Stimulated activated CD4-positive, alpha-beta T cell treated with anti-CD3 and anti-CD28 coated beads, Interleukin-2, amount 100 ng/mL, for 4 hours (primary cell): ENCODE measurements around the gene NFIC.
"Not testable (repeated sequence)": the region's sequence is repeated elsewhere in the genome, so short reads cannot be mapped to it uniquely, and the experiment has no call there.

Source experiments
- DNase-seq: peaks from one replicate; pipeline ENCODE4 v3.0.0-alpha.2; 2020; ENCODE audit warnings: low read depth

The NFIC gene

GRCh38 chr19:3365836-3366752 lies at the start of gene NFIC:
Gene NFIC, plus strand, starts transcription at chr19:3366583. Its CDS starts 54 bp downstream, at chr19:3366637.
- DNase-seq = no peak

GRCh38 chr19:3316659-3317207 lies 49.6 kb upstream of the NFIC start:
- no peak for DNase-seq

GRCh38 chr19:3319643-3320353 lies 46.6 kb upstream of the NFIC start:
- no peak for DNase-seq

- no peak for DNase-seq
Observed at GRCh38 chr19:3320354-3320670, 46.1 kb upstream of the NFIC start.

- no peak for DNase-seq
Observed at GRCh38 chr19:3320853-3321252, 45.5 kb upstream of the NFIC start.

- DNase-seq = no peak
Observed at GRCh38 chr19:3321696-3322095, 44.7 kb upstream of the NFIC start.

- no peak for DNase-seq
Observed at GRCh38 chr19:3322199-3322978, 44.0 kb upstream of the NFIC start.

- no peak for DNase-seq
Observed at GRCh38 chr19:3323026-3323425, 43.4 kb upstream of the NFIC start.

GRCh38 chr19:3323658-3324057 lies 42.7 kb upstream of the NFIC start:
- no peak for DNase-seq

GRCh38 chr19:3324405-3324856 lies 42.0 kb upstream of the NFIC start:
- peak; percentile 62 for DNase-seq

GRCh38 chr19:3325451-3325850 lies 40.9 kb upstream of the NFIC start:
- DNase-seq = no peak

- DNase-seq = no peak
Observed at GRCh38 chr19:3328743-3329142, 37.6 kb upstream of the NFIC start.

GRCh38 chr19:3330047-3330446 lies 36.3 kb upstream of the NFIC start:
- DNase-seq = no peak

- DNase-seq = not testable (repeated sequence)
Observed at GRCh38 chr19:3332232-3332631, 34.2 kb upstream of the NFIC start.

- no peak for DNase-seq
Observed at GRCh38 chr19:3333020-3333583, 33.3 kb upstream of the NFIC start.

- no peak for DNase-seq
Observed at GRCh38 chr19:3333662-3334061, 32.7 kb upstream of the NFIC start.

- not testable (repeated sequence) for DNase-seq
Observed at GRCh38 chr19:3334749-3335430, 31.5 kb upstream of the NFIC start.

- no peak for DNase-seq
Observed at GRCh38 chr19:3335431-3336350, 30.7 kb upstream of the NFIC start.

GRCh38 chr19:3336351-3336679 lies 30.1 kb upstream of the NFIC start:
- DNase-seq = no peak
